Fibroblast of skin of right quadriceps (primary cell): ENCODE results near the gene COX10.

ENCODE experiments used
- DNase-seq: peaks from one replicate; pipeline ENCODE4 v3.0.0-alpha.2; 2013

Gene COX10

GRCh38 chr17:14072881-14073280, 3.6 kb downstream of the COX10 start:
- no peak for DNase-seq

GRCh38 chr17:14078027-14078426, 8.7 kb downstream of the COX10 start:
- peak; percentile 8 for DNase-seq

GRCh38 chr17:14080847-14081251, 11.5 kb downstream of the COX10 start:
- DNase-seq: peak; percentile 23

DNA sequence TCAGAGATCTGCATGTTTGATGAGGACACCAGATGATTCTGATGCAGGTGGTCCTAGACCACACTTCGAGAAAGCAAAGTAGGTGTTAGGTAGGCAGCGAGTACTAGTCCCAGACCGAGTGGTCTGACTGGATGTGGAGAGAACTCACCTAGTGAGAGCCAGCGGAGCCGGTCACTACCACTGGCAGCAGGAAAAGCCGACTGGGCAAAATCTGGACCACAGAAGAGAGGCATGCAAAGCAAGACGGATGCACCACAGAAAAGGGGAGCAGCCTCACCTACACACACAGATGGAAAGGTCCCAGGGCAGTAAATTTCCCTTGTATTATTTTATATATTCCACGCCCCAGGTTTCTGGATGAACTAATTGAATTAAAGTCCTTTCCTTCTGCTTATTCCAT, 13.5 kb downstream of the COX10 start:
- no peak for DNase-seq

DNA sequence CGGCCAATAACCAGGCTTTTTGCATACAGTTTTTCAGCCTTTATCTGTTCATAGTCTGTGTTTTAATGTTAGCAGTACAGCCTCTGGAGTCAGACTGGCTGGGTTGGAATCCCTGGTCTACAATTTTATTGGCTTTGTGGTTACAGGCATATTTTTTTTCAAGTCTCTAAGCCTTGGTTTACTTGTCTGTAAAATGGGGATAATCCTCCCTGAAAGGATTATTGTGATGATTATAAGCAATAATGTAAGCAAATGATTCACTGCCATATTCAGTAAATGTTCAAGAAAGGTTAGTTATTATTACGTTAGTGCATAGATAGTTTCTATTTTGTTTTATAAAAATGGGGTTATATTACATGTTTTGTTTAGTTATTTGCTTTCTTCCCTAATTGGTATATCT, 15.7 kb downstream of the COX10 start:
- DNase-seq: no peak

GRCh38 chr17:14086189-14086588, 16.9 kb downstream of the COX10 start:
- no peak for DNase-seq

- DNase-seq: peak; percentile 7
Measured at GRCh38 chr17:14089179-14089578, 19.9 kb downstream of the COX10 start.

DNA sequence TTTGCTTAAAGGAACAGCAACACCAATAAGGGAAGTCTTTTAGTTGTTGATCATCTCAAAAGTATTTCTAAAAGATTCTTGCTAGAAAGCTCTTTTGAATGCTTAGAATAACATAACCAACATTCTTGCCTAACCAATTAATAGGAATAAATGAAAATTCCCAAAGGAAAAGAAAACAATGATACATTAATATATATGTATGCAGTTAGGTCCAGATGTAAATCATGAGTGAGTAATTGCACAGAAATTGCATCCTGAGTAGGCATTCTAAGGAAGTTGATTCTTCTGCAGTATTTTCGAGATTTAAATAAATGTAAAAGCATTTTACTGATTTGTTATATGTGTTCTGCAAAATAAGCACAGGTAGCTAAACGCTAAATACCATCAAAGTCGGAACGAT, 22.1 kb downstream of the COX10 start:
- peak; percentile 71 for DNase-seq

GRCh38 chr17:14092808-14093207, 23.5 kb downstream of the COX10 start:
- no peak for DNase-seq

DNA sequence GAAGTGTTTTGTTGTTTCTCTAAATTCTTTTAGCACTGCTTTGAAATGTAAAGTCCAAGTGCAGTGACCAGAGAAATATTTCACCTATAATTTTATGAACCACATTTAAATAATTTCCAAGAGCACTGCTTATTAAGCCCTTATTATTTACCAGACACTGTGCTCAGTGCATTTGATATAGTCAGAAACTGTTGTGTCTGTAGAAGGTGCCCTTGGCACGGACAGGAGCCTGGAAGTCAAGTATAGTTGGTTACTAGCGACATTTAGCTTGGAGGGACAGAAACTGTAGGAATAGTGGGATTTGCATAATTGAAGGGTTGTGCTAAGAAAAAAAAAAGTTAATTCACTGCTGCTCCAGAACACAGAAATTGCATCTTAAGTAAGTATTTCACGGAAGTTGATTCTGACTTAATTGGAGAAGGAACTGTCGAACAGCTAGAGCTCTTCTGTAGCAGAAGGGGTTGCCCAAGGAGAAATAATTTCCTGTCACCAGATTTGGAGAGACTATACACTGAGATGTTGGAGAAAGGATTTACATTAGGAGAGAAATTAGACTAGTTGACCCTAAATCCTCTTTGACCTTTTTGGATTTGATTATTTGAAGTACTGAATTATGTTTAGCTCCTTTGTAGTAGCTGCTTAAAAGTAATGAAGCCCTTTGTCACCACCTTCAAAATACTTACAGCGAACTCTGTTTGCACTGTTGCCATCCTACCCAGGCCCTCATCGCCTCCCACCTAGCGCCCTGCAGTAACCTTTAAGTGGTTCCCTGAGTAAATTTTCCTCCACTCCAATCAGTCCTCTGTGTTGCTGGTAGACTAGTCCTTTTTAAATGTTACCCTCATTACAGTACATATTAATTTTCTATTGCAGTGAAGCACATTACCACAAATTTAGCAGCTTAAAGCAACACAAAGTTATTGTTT, 25.6 kb downstream of the COX10 start:
- no peak for DNase-seq

- DNase-seq: no peak
Measured at GRCh38 chr17:14095631-14096030, 26.3 kb downstream of the COX10 start.

DNA sequence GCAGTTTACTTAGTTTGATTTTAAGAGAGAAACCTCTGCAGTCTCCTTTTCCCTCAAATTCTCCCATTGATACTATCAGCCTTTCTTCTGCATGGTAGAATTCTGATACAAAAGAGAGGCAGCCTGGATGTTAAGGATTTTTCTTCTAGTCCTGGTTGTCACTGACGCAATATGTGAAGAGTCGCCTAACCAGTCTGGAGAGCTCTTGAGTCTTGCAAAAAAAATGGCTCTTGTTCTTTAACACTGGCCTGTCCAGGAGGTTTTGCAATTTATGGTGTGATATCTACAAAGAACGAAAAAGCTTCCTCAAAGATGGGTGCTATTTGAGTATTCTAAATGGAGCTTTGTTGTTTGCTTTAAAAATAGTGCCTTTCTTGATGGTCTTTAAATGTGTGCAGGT, 28.9 kb downstream of the COX10 start:
- DNase-seq: no peak

- DNase-seq: no peak
Measured at GRCh38 chr17:14101976-14102375, 32.7 kb downstream of the COX10 start.

DNA sequence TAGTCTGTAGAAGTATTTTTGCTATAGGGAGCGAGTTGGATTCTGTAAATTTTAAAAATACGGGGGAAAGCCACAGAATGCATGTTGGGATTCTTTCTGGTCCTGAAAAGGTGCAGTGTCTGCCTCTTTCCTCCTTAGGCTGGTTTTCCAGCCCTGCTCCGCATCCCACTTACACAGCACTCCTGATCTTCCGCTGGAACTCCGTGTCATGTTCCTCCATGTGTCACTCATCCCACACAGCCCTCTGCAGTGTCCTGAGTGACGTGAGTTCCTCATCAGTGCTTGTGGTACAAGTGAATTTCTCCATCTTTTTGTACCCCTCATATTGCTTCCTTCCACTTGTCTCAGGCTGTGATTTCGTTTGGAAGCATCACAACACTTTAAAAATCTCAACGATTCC, 34.5 kb downstream of the COX10 start:
- no peak for DNase-seq

- no peak for DNase-seq
Measured at GRCh38 chr17:14104734-14105133, 35.4 kb downstream of the COX10 start.

GRCh38 chr17:14107889-14108288, 38.6 kb downstream of the COX10 start:
- DNase-seq: no peak

GRCh38 chr17:14112407-14112806, 43.1 kb downstream of the COX10 start:
- DNase-seq: no peak

DNA sequence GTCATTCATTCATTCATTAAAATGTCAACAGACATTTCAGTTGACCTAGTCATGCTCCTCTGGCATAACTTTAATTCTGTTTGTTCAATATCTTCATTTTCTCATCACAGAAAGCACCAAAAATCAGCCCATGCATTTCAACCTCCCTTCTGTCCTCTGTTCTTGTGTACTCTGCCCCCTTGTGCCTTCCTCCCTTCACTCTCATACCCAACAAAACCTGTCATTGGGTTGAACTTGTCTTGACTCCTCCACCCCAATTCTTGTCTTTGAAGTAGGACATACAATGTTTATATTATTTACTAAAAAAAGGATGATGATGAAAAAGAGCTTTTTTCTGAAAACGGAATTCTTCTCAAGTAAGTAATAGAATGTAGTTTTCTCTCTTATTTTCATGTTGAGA, 43.8 kb downstream of the COX10 start:
- no peak for DNase-seq

DNA sequence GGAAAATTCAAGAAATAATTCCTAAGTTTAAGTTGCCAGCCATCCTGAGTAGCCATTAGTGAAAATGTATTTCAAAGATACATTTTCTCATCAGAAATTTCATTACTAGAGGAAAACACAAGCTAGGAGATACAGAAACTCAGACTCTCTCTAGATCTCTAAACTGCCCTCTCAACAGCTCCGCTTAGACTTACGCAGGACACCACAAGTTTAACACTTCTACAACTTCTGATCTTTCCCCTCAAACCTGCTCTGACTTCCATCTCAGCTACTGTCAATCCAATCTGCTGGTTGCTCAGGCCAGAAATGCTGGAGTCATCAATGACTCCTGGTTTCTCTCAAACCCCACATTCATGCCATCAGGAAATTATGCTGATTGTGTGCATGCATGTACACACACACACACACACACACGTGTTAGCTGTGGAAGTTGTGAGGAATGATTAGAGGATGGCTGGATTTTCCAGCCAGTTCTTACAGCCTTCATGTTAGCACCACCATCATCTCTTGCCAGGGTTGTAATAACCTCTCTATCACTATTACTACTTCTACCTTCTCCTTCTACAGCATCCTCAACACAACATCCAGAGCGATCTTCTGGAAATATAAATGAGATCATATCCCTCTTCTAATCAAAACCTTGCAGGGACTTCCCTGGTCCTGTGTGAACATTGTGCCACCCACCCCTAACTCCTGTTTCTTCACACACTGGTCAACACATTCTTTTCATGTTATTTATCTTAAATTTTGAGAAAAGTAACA, 47.1 kb downstream of the COX10 start:
- DNase-seq: no peak

- DNase-seq: no peak
Measured at GRCh38 chr17:14118951-14119350, 49.6 kb downstream of the COX10 start.

- no peak for DNase-seq
Measured at GRCh38 chr17:14119546-14119945, 50.2 kb downstream of the COX10 start.

DNA sequence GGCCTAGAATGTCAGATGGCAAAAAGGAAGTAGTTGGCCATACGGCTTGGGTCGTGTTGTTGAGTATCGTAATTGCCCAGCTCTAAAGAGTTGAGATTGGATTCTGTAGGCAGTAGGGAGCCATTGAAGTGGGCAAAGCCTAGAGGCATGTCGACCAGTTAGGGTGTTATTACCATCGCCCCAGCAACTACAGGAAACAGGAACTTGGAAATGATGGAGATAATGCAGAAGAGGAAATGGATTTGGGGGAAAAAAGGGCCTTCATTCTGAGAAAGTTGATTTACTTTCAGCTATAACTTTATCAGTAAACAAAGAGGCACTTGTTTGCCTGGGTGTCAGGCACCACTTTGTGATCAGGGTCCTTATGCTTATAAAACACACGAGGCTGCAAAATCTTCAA, 52.6 kb downstream of the COX10 start:
- DNase-seq: no peak

DNA sequence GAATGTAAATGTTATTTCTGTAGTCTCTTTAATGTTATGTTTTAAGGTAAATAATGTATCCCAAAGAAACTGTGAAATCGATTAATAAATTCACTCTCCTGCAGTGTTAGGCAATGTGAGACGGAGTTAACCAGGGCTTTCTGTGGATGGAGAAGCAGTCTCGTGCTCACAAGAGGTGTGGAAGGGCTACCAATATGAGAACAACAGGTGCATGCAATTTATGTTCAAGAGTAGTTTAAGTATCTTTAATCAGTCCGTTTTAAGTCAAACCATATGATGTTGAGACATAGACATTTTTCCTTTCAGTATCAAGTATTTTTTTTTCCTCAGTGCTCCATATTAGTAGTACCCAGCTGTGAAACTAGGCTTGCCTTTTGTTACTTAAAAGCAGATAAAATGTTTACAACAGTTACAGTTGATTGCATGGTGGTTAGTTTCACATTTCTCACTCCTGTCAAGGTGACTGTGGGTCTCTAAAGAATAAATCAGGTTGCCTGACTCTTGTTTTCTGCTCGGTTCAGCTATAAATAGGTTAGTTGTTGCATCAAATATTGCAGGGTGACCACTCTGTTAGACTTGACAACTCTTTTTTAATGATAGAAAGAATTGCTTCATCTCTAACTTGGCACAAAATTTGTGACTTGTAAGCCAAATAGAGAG, 54.4 kb downstream of the COX10 start:
- DNase-seq: no peak

- no peak for DNase-seq
Measured at GRCh38 chr17:14124854-14125253, 55.5 kb downstream of the COX10 start.
